WERI-Rb-1 (cell line): Measurements from ENCODE around the gene LITAF.

Source experiments
- DNase-seq: peaks from one replicate; pipeline ENCODE4 v3.0.0-alpha.2; 2020
- H3K27ac ChIP-seq: fragments of 250-450 bp; sonication (Bioruptor Pico); 2 replicates; pipeline ENCODE4 v1.5.1; 2020; ENCODE audit warnings: mild to moderate bottlenecking, moderate library complexity
- H3K27me3 ChIP-seq: fragments of 250-450 bp; sonication (Bioruptor Pico); 2 replicates; pipeline ENCODE4 v1.5.1; 2021; ENCODE audit warnings: mild to moderate bottlenecking, low read depth, moderate library complexity; ENCODE audit not compliant: insufficient read depth, severe bottlenecking
- H3K36me3 ChIP-seq: fragments of 250-450 bp; sonication (Bioruptor Pico); 2 replicates; pipeline ENCODE4 v1.5.1; 2020; ENCODE audit warnings: mild to moderate bottlenecking, moderate library complexity
- H3K4me3 ChIP-seq: 2 replicates; pipeline ENCODE4 v1.5.1; 2011; ENCODE audit warnings: low read depth, mild to moderate bottlenecking, control low read depth, low read length
- H3K9me3 ChIP-seq: fragments of 250-450 bp; sonication (Bioruptor Pico); 2 replicates; pipeline ENCODE4 v1.5.1; 2021; ENCODE audit warnings: mild to moderate bottlenecking, moderate library complexity; ENCODE audit not compliant: severe bottlenecking
- TF ChIP-seq, protein P1 (sequence below): IDR thresholded peaks from 2 replicates; pipeline ENCODE4 v1.5.1; 2011; ENCODE audit warnings: low read depth, mild to moderate bottlenecking, control low read depth, inconsistent platforms, low read length

Gene LITAF

GRCh38 chr16:11503566-11503965, 83.2 kb downstream of the LITAF start:
- Histone ChIP-seq H3K27me3 (no peaks in the 10 kb centered on the region), H3K27ac (no peak overlapping the region), H3K4me3 (no peak overlapping the region), H3K9me3 (no peaks in the 10 kb centered on the region), H3K36me3 (no peaks in the 10 kb centered on the region)
- no peak for DNase-seq
- TF ChIP-seq, protein P1, sequence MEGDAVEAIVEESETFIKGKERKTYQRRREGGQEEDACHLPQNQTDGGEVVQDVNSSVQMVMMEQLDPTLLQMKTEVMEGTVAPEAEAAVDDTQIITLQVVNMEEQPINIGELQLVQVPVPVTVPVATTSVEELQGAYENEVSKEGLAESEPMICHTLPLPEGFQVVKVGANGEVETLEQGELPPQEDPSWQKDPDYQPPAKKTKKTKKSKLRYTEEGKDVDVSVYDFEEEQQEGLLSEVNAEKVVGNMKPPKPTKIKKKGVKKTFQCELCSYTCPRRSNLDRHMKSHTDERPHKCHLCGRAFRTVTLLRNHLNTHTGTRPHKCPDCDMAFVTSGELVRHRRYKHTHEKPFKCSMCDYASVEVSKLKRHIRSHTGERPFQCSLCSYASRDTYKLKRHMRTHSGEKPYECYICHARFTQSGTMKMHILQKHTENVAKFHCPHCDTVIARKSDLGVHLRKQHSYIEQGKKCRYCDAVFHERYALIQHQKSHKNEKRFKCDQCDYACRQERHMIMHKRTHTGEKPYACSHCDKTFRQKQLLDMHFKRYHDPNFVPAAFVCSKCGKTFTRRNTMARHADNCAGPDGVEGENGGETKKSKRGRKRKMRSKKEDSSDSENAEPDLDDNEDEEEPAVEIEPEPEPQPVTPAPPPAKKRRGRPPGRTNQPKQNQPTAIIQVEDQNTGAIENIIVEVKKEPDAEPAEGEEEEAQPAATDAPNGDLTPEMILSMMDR = no peak

DNA sequence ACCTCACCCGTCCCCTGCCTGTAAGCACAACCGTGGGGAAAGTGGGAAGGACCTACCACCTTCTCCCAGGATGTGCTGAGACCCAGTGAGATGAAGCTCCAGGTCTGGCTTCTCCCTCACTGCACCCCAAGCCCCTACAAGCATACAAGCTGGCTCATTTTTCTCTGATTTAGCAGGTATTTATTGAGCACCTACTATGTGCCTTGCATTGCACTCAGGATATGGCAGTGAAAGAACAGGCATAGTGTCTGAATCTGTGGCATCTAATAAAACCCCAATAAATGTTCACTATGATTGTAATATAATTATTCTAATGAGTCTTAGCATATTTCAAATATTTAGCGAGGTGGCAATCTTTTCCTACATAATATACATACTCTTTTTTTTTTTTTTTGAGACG, 84.5 kb downstream of the LITAF start:
- Histone ChIP-seq H3K4me3 (no peak overlapping the region), H3K27ac (no peak overlapping the region), H3K9me3 (no peaks in the 10 kb centered on the region), H3K27me3 (no peaks in the 10 kb centered on the region), H3K36me3 (no peaks in the 10 kb centered on the region)
- TF ChIP-seq, protein P1 = no peak
- DNase-seq = no peak

GRCh38 chr16:11501632-11502031, 85.1 kb downstream of the LITAF start:
- no peak for DNase-seq

GRCh38 chr16:11500700-11501346, 85.9 kb downstream of the LITAF start:
- Histone ChIP-seq H3K27ac (no peak overlapping the region), H3K36me3 (no peaks in the 10 kb centered on the region), H3K27me3 (no peaks in the 10 kb centered on the region), H3K4me3 (no peak overlapping the region), H3K9me3 (no peaks in the 10 kb centered on the region)
- TF ChIP-seq, protein P1 = no peak
- DNase-seq = no peak

More at GRCh38 chr16:11501632-11502031, 85.1 kb downstream of the LITAF start:
- H3K9me3 ChIP-seq = no peaks in the 10 kb centered on the region
- no peak overlapping the region for H3K27ac ChIP-seq
- H3K27me3 ChIP-seq = no peaks in the 10 kb centered on the region
- H3K4me3 ChIP-seq = no peak overlapping the region
- no peaks in the 10 kb centered on the region for H3K36me3 ChIP-seq
- TF ChIP-seq, protein P1 = no peak

DNA sequence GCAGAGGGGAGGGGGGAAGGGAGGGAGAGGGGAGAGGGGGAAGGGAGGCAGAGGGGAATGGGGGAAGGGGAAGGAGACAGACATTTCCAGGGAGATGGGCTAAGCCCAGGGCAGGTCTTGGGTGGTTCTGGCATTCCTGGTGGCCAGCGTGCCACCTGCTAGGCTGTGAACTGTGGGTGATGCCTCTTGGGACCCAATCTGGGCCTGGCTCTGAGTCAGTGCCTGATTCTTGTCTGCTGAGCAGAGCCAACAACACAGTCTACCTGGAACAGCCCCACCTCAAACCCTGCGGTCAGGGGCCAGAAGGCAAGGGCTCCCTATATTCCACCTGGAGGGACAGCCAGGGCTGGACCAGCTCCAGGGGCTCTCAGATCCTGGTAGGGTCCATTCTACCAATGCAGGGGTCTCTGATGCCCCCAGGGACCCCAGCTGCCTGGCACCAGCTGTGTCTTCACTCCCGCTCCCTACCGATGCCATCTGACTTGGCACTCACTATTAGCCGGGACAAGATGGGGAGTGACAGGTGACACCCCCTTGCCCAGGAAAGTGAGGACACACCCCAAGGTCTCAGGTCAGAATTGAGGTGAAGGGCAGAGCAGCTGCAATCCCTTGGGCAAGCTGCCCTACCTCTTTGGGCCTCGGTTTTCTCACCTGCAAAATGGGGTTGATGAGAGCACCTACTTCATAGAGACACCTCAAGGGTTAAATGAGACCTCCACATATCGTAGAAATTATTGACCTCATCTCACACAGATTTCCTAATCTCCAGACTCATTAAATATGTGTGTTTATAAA, 87.2 kb downstream of the LITAF start:
- no peaks in the 10 kb centered on the region for H3K27me3 ChIP-seq
- H3K9me3 ChIP-seq = no peaks in the 10 kb centered on the region
- H3K36me3 ChIP-seq = no peaks in the 10 kb centered on the region
- no peak for DNase-seq
- no peak overlapping the region for H3K27ac ChIP-seq
- H3K4me3 ChIP-seq = no peak overlapping the region
- TF ChIP-seq, protein P1 = no peak
